ENCODE measurements around the gene CLIC5. TPM values are rescaled to one million over a fixed set of nuclear protein-coding genes. Genes with fewer than 3 reads are reported as not detected.

The CLIC5 gene
- polyA plus RNA-seq, 1 donor (not counting 4 experiments of a cell fraction or from before 2014, with no cell fraction given) = 0.09 TPM

DNA sequence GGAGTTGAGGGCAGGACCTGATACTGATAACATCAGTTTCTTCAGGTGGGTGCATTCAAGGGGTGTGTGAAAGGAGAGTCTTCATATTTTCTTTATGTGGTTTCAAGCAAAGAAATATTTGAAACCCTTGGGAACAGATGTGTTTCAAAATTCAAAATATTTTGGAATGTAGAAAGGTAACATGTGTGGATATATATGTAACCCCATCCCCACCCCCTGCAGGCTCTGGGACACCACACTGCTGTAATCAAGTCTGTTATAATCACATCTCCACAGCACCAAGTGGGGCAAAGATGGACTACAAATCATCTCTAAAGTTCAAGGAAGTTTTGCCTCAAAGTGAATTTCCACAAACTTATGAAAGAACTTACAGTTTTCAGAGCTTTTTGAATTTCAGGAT lies 41.1 kb downstream of the CLIC5 start:
- no peak for FAIRE-seq
- Histone ChIP-seq H4K20me1 (ENCODE audit: control insufficient read depth, extremely low read depth, insufficient read depth, low read length) (no peaks in the 10 kb centered on the region), H3K9ac (ENCODE audit: control insufficient read depth, extremely low read depth, insufficient read depth, low read length) (no peak overlapping the region), H3K27ac (ENCODE audit: control insufficient read depth, insufficient read depth, low read length) (no peak overlapping the region), H3K4me3 (ENCODE audit: control insufficient read depth in 2 of 3, extremely low read depth in 1 of 3, insufficient read depth in 2 of 3, low read depth in 1 of 3, low read length in 3 of 3) (no peak overlapping the region), H3K4me1 (ENCODE audit: control insufficient read depth, extremely low read depth, insufficient read depth, low read length) (no peaks in the 10 kb centered on the region), H2AFZ (ENCODE audit: control insufficient read depth, low read length) (no peak overlapping the region), H3K9me3 (ENCODE audit: control insufficient read depth, low read depth, low read length) (no peaks in the 10 kb centered on the region), H3K79me2 (ENCODE audit: control insufficient read depth, insufficient read depth, low read length) (no peaks in the 10 kb centered on the region), H3K36me3 (ENCODE audit: control insufficient read depth in 2 of 2, extremely low read depth in 1 of 2, insufficient read depth in 2 of 2, low read length in 2 of 2) (no peaks in the 10 kb centered on the region), H3K27me3 (ENCODE audit: control insufficient read depth, extremely low read depth, insufficient read depth, low read length) (no peaks in the 10 kb centered on the region), H3K9me1 (ENCODE audit: control insufficient read depth, extremely low read depth, insufficient read depth, low read length) (no peaks in the 10 kb centered on the region), H3K4me2 (ENCODE audit: control insufficient read depth, extremely low read depth, insufficient read depth, low read depth, low read length) (no peak overlapping the region)
- no peak for DNase-seq (ENCODE audit: low read depth, low spot score)
- dilution Hi-C loops (cut with MboI; ENCODE audit: extremely low pct_ligation_motif_present, low sequenced_read_pairs) = no loop called here
- TF ChIP-seq EZH2 (IDR thresholded peaks at IDR 0.05; ENCODE audit: low read length) = no peak
- TF ChIP-seq, protein P1, sequence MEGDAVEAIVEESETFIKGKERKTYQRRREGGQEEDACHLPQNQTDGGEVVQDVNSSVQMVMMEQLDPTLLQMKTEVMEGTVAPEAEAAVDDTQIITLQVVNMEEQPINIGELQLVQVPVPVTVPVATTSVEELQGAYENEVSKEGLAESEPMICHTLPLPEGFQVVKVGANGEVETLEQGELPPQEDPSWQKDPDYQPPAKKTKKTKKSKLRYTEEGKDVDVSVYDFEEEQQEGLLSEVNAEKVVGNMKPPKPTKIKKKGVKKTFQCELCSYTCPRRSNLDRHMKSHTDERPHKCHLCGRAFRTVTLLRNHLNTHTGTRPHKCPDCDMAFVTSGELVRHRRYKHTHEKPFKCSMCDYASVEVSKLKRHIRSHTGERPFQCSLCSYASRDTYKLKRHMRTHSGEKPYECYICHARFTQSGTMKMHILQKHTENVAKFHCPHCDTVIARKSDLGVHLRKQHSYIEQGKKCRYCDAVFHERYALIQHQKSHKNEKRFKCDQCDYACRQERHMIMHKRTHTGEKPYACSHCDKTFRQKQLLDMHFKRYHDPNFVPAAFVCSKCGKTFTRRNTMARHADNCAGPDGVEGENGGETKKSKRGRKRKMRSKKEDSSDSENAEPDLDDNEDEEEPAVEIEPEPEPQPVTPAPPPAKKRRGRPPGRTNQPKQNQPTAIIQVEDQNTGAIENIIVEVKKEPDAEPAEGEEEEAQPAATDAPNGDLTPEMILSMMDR (optimal IDR thresholded peaks at IDR 0.05 in 1 of 3, IDR thresholded peaks at IDR 0.05 in 1 of 3, conservative IDR thresholded peaks at IDR 0.05 in 1 of 3; ENCODE audit: extremely low read depth in 1 of 3, insufficient read depth in 2 of 3, low read length in 3 of 3) = no peak

DNA sequence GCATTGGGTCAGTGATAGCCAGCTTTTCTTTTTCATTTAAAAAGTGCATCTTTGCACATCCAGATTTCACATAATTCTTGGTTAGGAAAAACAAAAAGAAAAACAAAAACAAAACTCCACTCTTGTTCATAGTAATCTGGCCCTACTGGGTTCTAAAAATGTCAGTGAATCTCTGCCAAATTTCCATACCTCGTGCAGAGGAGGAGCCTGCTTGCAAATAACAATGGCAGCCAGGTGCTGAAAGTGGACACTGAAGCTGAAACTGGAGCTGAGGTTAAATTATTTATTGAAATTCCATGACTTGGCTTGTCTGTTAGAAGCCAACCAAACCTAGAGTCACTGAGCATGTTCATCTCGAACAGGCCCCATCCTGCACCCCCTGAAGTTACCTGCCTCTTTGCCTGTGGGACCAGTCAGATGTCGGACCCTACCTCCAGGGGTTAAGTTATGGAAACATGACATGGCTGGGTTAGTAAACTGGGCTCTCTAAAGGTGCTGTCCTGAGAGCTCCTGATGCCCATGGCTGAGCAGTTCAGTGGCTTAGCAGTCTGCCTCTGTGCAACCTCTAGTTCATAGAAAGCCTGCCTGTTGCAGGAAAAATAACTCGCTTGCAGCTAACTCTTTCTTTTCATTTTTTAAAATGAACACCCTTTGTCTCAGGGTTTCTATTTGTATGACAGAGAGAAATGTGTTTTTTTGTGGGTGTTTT lies 42.7 kb downstream of the CLIC5 start:
- H3K79me2 ChIP-seq (ENCODE audit: control insufficient read depth, insufficient read depth, low read length) = no peaks in the 10 kb centered on the region
- H3K4me2 ChIP-seq (ENCODE audit: control insufficient read depth, extremely low read depth, insufficient read depth, low read depth, low read length) = no peak overlapping the region
- dilution Hi-C loops (cut with MboI; ENCODE audit: extremely low pct_ligation_motif_present, low sequenced_read_pairs) = no loop called here
- no peak overlapping the region for H2AFZ ChIP-seq (ENCODE audit: control insufficient read depth, low read length)
- H3K27me3 ChIP-seq (ENCODE audit: control insufficient read depth, extremely low read depth, insufficient read depth, low read length) = no peaks in the 10 kb centered on the region
- FAIRE-seq (no peak), DNase-seq (ENCODE audit: low read depth, low spot score) (no peak)
- TF ChIP-seq EZH2 (IDR thresholded peaks at IDR 0.05; ENCODE audit: low read length) = no peak
- TF ChIP-seq, protein P1 (optimal IDR thresholded peaks at IDR 0.05 in 1 of 3, IDR thresholded peaks at IDR 0.05 in 1 of 3, conservative IDR thresholded peaks at IDR 0.05 in 1 of 3; ENCODE audit: extremely low read depth in 1 of 3, insufficient read depth in 2 of 3, low read length in 3 of 3) = no peak
- no peaks in the 10 kb centered on the region for H3K9me1 ChIP-seq (ENCODE audit: control insufficient read depth, extremely low read depth, insufficient read depth, low read length)
- no peak overlapping the region for H3K9ac ChIP-seq (ENCODE audit: control insufficient read depth, extremely low read depth, insufficient read depth, low read length)
- no peaks in the 10 kb centered on the region for H3K9me3 ChIP-seq (ENCODE audit: control insufficient read depth, low read depth, low read length)
- H3K36me3 ChIP-seq (ENCODE audit: control insufficient read depth in 2 of 2, extremely low read depth in 1 of 2, insufficient read depth in 2 of 2, low read length in 2 of 2) = no peaks in the 10 kb centered on the region
- H3K4me3 ChIP-seq (ENCODE audit: control insufficient read depth in 2 of 3, extremely low read depth in 1 of 3, insufficient read depth in 2 of 3, low read depth in 1 of 3, low read length in 3 of 3) = no peak overlapping the region
- no peaks in the 10 kb centered on the region for H3K4me1 ChIP-seq (ENCODE audit: control insufficient read depth, extremely low read depth, insufficient read depth, low read length)
- no peak overlapping the region for H3K27ac ChIP-seq (ENCODE audit: control insufficient read depth, insufficient read depth, low read length)
- H4K20me1 ChIP-seq (ENCODE audit: control insufficient read depth, extremely low read depth, insufficient read depth, low read length) = no peaks in the 10 kb centered on the region
